ENCODE measurements around the gene PLPPR1. TPM values are rescaled to one million over a fixed set of nuclear protein-coding genes. Genes with fewer than 3 reads are reported as not detected.

PLPPR1 gene
- total and polyA plus RNA-seq, 2 of the 13 experiments (the other 11 are each of a cell fraction or from before 2014, with no cell fraction given), result 16.0 to 84.7 TPM

GRCh38 chr9:101324245-101324804 is 295.8 kb downstream of the PLPPR1 start (continued):
- 0 out of 2 replicates have a peak, but pooled peaks have one; percentile 11 for TF ChIP-seq AHDC1 (CRISPR knock-in tag; IDR thresholded peaks at IDR 0.05; ENCODE audit: borderline replicate concordance)
- TF ChIP-seq ZBTB46 (CRISPR knock-in tag; IDR thresholded peaks at IDR 0.05; ENCODE audit: borderline replicate concordance), result no peak
- no peak for TF ChIP-seq XBP1 (CRISPR knock-in tag; IDR thresholded peaks at IDR 0.05)
- TF ChIP-seq, protein P1, sequence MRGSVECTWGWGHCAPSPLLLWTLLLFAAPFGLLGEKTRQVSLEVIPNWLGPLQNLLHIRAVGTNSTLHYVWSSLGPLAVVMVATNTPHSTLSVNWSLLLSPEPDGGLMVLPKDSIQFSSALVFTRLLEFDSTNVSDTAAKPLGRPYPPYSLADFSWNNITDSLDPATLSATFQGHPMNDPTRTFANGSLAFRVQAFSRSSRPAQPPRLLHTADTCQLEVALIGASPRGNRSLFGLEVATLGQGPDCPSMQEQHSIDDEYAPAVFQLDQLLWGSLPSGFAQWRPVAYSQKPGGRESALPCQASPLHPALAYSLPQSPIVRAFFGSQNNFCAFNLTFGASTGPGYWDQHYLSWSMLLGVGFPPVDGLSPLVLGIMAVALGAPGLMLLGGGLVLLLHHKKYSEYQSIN (CRISPR knock-in tag; IDR thresholded peaks at IDR 0.05; ENCODE audit: borderline replicate concordance), result no peak
- TF ChIP-seq ZNF83 (CRISPR knock-in tag; IDR thresholded peaks at IDR 0.05; ENCODE audit: borderline replicate concordance), result no peak
- TF ChIP-seq REPIN1 (CRISPR knock-in tag; IDR thresholded peaks at IDR 0.05; ENCODE audit: borderline replicate concordance, low read depth), result no peak
- TF ChIP-seq ZNF75D (CRISPR knock-in tag; IDR thresholded peaks at IDR 0.05; ENCODE audit: borderline replicate concordance), result no peak
- no peak for TF ChIP-seq SUZ12 (IDR thresholded peaks at IDR 0.05; ENCODE audit: low read depth, low read length)
- TF ChIP-seq LBX2 (CRISPR knock-in tag; IDR thresholded peaks at IDR 0.05; ENCODE audit: borderline replicate concordance), result no peak
- TF ChIP-seq ZFP91 (CRISPR knock-in tag; IDR thresholded peaks at IDR 0.05; ENCODE audit: borderline replicate concordance), result no peak
- no peak for TF ChIP-seq CBFB (CRISPR knock-in tag; IDR thresholded peaks at IDR 0.05)
- TF ChIP-seq SALL1 (CRISPR knock-in tag; IDR thresholded peaks at IDR 0.05), result no peak
- no peak for TF ChIP-seq NAIF1 (CRISPR knock-in tag; IDR thresholded peaks at IDR 0.05; ENCODE audit: borderline replicate concordance)
- no peak for TF ChIP-seq HNRNPL (IDR thresholded peaks at IDR 0.05; ENCODE audit: low read depth, low read length)
- TF ChIP-seq TEAD2 (CRISPR knock-in tag; IDR thresholded peaks at IDR 0.05), result no peak
- TF ChIP-seq RXRB (CRISPR knock-in tag; IDR thresholded peaks at IDR 0.05; ENCODE audit: borderline replicate concordance), result peak; percentile 85
- TF ChIP-seq E2F2 (CRISPR knock-in tag; IDR thresholded peaks at IDR 0.05; ENCODE audit: borderline replicate concordance), result no peak
